ENCODE measurements around the gene PTPRG. TPM values are rescaled to one million over a fixed set of nuclear protein-coding genes. Genes with fewer than 3 reads are reported as not detected.

PTPRG gene
- polyA plus RNA-seq, 3 donors: 5.6 to 45.7 (median 13.3) TPM

DNA sequence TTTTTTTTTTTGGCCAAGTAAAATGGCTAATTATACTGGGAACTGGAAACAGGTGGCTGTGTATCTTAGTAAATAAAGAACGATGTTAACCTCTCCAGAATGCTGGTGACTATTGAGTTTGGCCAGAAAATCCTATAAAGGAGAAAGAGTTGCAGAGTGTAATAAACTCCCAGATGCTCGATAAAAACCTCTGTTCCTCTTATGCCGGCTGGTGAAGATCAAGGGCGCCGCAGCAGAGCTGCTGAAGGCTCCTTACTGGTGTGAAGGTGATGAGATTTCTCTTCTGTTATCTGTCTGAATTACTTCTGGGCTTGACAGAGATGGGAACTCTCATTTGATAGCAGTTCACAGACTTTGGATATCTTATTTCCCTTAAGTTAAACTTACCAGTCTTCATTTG lies 104.6 kb downstream of the PTPRG start:
- H3K27ac ChIP-seq (ENCODE audit: low read depth, low read length): no peak overlapping the region
- 76 to 84% (median 83%) methylated on average over 5 of the region's 5 CpGs for WGBS, 3 donors

DNA sequence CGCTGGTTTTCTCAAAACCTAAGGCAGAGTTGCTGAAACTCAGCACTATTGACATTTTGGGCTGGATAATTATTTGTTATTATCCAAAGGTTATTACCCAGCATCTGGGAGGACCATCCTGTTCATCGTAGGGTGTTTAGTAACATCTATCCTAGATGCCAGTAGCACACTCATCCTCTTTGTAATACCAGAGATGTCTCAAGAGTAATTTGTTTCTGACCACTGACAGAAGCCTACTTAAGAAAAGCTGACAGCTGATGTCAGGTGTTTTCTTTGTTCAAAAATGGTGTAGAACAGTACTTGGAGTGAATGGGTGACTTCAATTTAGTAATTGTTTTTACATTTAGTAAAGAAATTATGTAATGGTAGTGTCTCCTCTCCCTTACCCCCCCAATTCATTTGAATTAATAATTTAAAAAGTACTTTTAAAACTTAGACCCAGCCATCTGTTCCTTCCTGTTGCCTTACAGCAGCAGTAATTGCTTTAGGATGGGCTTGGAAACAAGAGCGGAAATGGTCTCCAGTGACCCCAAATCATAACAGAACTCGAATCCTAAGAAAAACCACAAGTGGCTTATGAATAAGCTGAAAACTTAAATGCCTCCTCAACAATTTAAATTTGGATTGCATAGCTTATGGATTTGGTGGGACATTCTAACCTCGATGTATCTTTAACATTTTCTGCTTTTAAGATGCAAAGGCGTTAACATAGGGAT lies 105.4 kb downstream of the PTPRG start:
- H3K27ac ChIP-seq (ENCODE audit: low read depth, low read length): no peak overlapping the region
- 72 to 86% (median 75%) methylated on average over 6 of the region's 6 CpGs for WGBS, 3 donors

- no peak overlapping the region for H3K27ac ChIP-seq (ENCODE audit: low read depth, low read length)
- WGBS, 3 donors: 84 to 88% (median 88%) methylated on average over 6 of the region's 6 CpGs
Observed at GRCh38 chr3:61667383-61667782, 106.0 kb downstream of the PTPRG start.

GRCh38 chr3:61667814-61668213 lies 106.4 kb downstream of the PTPRG start:
- no peak overlapping the region for H3K27ac ChIP-seq (ENCODE audit: low read depth, low read length)

DNA sequence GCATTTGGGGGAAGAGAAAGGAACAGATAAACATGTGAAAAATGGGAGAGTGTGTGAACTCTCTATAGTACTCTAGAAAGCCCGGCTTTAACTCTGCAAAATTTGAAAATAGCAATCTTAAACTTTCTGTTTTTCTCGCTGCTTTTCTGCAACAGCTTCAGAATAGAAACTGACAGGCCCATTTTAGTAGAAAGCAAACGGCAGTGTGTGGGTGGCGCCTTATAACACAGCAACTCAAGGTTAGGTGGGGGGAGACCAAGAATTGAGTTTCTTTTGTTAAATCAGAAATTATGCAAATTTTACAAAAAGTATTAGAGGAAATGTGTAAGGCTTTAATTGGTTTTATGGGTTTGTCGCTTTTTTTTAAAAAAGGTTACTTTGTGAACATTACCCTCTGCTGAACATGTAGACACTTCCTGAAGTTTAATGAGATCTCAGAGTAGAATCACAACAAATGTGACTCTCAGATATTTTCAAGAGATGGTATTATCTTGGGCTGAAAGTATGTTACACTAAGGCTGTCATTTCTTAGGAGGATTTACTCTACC lies 107.0 kb downstream of the PTPRG start:
- no peak overlapping the region for H3K27ac ChIP-seq (ENCODE audit: low read depth, low read length)
- WGBS, 3 donors: 72 to 84% (median 73%) methylated on average over 5 of the region's 5 CpGs

DNA sequence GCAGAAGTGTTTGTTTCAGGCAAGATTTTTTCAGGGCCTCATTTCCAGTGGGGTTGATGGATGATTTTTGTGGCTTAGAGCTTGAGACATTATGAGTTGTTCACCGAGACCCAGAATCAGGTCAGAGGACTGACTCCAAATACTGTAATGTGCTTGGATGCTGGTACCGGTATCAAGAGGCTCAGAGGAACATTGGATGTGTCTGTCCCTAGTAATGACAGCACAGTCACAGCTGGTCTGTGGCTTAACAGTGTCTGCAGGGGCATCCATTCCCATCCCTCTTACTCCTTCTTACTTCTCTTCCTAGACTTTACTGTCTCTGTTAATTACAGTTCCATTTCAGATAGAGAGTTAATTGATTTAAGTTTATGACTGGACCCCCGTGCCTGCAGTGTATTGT lies 107.8 kb downstream of the PTPRG start:
- H3K27ac ChIP-seq (ENCODE audit: low read depth, low read length): no peak overlapping the region
- 71 to 86% (median 73%) methylated on average over 3 of the region's 3 CpGs for WGBS, 3 donors

DNA sequence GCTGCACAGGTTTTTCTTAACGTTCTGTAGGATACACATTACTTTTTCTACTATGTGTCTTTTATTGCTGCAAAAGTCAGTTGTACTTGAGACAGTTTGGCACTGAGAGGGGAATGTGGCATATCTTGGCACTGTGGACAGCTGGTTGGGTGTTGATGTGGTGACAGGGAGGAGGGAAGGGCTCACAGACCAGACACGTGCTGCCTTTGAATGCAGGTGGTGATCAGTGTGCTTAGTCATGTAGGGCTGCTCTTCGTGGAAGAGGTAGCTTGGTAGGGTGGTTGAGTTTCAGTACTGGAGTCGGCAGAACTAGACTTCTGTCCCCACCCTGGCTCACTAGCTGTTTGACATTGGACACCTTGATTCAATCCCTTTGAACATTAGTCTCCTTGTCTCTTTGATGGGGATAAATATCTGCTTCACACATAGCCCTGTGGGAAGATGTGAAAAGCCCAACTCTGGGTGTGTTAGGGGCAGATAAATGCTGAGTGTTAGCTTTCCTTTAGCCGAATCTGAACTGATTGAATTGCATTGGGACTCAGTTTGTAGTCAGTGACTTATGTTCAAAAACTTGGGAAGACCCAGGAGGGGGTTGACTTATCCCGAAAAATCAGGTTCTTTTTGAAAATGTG lies 108.4 kb downstream of the PTPRG start:
- 71 to 86% (median 85%) methylated on average over 6 of the region's 6 CpGs for WGBS, 3 donors
- H3K27ac ChIP-seq (ENCODE audit: low read depth, low read length): no peak overlapping the region

DNA sequence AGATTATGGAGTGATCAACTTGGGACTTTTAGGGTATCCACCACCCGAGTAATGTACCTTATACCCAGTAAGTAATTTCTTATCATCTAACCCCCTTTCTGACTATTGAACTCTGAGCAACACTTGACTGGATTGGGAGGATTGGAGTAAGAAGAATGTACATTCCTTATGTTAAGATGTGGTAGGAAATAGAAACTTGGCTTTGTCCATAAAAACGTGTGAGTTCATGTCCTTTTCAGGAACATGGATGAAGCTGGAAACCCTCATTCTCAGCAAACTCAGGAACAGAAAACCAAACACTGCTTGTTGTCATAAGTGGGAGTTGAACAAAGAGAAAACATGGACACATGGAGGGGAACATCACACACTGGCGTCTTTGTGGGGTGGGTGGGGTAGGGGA lies 112.3 kb downstream of the PTPRG start:
- H3K27ac ChIP-seq (ENCODE audit: low read depth, low read length): no peak overlapping the region
- WGBS, 3 donors: 62 to 77% (median 75%) methylated on average over 3 of the region's 3 CpGs

GRCh38 chr3:61674596-61674995 lies 113.2 kb downstream of the PTPRG start:
- 46 to 66% (median 52%) methylated on average over 1 of the region's 1 CpG for WGBS, 3 donors
- H3K27ac ChIP-seq (ENCODE audit: low read depth, low read length): no peak overlapping the region

GRCh38 chr3:61679026-61679425 lies 117.7 kb downstream of the PTPRG start:
- WGBS, 3 donors: 84 to 95% (median 90%) methylated on average over 4 of the region's 4 CpGs

DNA sequence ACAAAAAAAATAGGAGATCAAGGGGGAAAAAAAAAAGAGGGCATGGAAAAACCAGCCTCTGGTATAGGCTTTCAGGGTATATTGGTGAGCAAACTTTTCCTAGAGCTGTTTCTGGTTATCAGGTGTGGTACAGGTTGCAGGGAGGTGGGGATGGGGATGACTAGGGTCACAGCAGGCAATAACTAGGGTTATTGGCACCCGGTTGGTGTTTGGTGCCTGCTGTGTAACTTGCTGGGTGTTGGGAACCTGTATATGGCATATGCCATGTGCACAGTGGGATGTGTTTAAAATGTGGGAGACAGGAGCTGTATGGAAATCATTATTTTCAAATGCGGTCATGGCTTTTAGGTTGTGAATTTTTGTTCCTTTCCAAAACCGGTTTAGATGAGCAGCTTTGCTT lies 119.2 kb downstream of the PTPRG start:
- 89% methylated on average over 3 of the region's 3 CpGs; no CpG with 5 or more reads in 2 of the 3 donors for WGBS, 3 donors
- H3K27ac ChIP-seq (ENCODE audit: low read depth, low read length): no peak overlapping the region

More at GRCh38 chr3:61679026-61679425, 117.7 kb downstream of the PTPRG start:
- H3K27ac ChIP-seq (ENCODE audit: low read depth, low read length): no peak overlapping the region

- WGBS, 3 donors: 78 to 98% (median 89%) methylated on average over 5 of the region's 5 CpGs
- no peak overlapping the region for H3K27ac ChIP-seq (ENCODE audit: low read depth, low read length)
Observed at GRCh38 chr3:61681636-61682035, 120.3 kb downstream of the PTPRG start.

GRCh38 chr3:61682671-61683548 lies 121.5 kb downstream of the PTPRG start:
- whole genome bisulfite sequencing, 3 donors: 69 to 83% (median 76%) methylated on average over 10 of the region's 10 CpGs
- H3K27ac ChIP-seq (ENCODE audit: low read depth, low read length): no peak overlapping the region

DNA sequence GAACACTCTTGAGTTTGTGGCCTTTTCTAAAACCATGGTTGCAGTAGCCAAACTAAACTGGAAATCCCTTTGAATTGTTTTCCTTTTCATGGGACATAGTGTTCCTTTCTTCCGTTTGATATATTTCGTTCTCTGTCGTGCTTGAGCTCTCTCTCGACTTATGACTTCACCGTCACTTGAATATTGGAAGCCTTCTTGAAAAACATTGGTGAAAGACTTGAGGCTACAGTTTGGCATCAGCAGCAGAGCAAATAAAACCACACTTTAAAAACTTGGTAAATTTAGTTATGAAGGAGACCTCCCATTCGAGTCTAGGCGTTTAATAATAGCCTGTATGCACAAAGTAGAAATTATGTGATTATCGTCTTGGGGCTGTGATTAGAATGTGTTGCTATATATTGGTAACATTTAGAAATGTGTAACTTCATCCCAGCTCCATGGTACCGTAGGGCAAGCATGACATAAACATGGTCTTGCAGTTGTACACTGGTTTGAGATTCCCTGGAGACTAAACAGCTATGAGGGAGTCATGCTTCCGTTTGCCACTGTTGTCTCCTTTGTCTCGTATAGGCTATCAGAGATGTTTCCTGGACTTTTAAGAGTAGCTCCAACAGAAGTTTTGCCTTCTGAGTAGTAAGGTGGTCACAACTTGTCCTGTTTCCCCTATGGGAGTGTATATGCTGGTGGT lies 122.3 kb downstream of the PTPRG start:
- WGBS, 3 donors: 82 to 94% (median 85%) methylated on average over 11 of the region's 11 CpGs
- H3K27ac ChIP-seq (ENCODE audit: low read depth, low read length): no peak overlapping the region

DNA sequence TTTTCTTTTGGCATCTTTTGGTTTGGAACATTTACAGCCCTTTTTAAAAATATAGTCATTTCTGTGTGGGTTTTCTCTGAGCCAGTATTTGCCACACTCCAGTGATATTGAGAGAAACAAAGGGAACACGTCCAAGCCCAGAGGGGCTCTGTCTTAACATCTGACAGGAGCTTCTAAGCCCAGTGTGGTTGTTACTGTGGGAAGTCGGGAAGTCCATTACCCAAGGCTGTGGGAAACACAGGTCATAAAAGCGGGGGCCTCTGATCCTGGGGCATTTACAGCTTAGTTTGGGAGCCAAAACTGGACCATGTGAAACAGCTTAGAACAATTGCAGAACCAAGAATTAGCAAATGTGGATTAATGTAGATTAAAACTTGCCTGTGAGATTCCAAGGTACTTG lies 123.0 kb downstream of the PTPRG start:
- 82 to 90% (median 88%) methylated on average over 3 of the region's 3 CpGs for WGBS, 3 donors
- no peak overlapping the region for H3K27ac ChIP-seq (ENCODE audit: low read depth, low read length)

DNA sequence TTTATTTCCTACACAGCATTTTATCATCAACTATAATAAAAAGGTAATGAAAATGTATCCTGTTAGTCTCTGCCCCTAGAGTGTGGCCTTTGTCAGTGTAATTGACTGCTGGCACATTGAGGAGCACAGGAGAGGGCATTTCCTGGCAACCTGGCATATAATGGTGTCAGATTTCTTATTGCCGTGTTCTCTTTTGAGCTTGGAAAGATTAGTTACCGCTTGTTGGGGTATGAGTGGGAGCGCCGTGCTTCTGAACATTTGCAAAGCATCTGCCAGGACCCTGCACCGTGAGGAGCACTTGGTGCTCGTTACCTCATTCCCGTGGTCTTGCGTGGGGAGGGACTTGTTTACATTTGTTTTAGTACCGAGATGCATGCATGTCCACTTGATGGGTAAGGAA lies 124.4 kb downstream of the PTPRG start:
- no peak overlapping the region for H3K27ac ChIP-seq (ENCODE audit: low read depth, low read length)
- 78 to 84% (median 82%) methylated on average over 9 of the region's 9 CpGs for WGBS, 3 donors

DNA sequence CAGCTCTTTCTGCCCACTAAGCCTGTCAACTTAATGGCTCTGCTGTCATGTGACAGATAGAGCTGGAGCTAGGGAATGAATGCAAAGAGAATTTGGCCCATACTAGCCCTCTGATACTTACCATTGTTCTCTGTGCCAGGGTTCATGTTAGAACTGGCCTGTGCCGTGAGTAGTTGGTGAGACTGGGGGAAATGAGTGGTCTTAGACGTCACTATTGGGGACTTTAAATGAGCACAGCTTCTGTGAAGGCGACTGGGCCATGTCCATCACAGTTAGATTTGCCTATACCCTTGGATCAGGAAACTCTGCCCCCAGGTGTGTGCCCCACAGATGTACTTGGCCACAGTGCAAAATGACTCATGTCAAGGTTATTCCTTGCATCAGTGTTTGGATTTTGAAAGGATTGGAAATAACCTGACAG lies 124.9 kb downstream of the PTPRG start:
- 74 to 90% (median 89%) methylated on average over 3 of the region's 3 CpGs for WGBS, 3 donors
- no peak overlapping the region for H3K27ac ChIP-seq (ENCODE audit: low read depth, low read length)

- WGBS, 3 donors: 87 to 93% (median 89%) methylated on average over 2 of the region's 2 CpGs
- H3K27ac ChIP-seq (ENCODE audit: low read depth, low read length): no peak overlapping the region
Observed at GRCh38 chr3:61687206-61687605, 125.8 kb downstream of the PTPRG start.
